Hepatocyte (in vitro differentiated cells): ENCODE results near the gene EIF4H.

Experiments used
- EZH2 ChIP-seq: fragments of 200-600 bp; sonication (generic); IDR thresholded peaks from 2 replicates; pipeline ENCODE4 v1.6.1; 2016; ENCODE audit warnings: antibody characterized with exemption, mild to moderate bottlenecking, borderline replicate concordance
- TF ChIP-seq, protein P1 (sequence below): fragments of 200-600 bp; sonication (generic); IDR thresholded peaks from 2 replicates; pipeline ENCODE4 v1.5.1; 2016; ENCODE audit warnings: antibody characterized with exemption, mild to moderate bottlenecking; ENCODE audit not compliant: poor library complexity

DNA sequence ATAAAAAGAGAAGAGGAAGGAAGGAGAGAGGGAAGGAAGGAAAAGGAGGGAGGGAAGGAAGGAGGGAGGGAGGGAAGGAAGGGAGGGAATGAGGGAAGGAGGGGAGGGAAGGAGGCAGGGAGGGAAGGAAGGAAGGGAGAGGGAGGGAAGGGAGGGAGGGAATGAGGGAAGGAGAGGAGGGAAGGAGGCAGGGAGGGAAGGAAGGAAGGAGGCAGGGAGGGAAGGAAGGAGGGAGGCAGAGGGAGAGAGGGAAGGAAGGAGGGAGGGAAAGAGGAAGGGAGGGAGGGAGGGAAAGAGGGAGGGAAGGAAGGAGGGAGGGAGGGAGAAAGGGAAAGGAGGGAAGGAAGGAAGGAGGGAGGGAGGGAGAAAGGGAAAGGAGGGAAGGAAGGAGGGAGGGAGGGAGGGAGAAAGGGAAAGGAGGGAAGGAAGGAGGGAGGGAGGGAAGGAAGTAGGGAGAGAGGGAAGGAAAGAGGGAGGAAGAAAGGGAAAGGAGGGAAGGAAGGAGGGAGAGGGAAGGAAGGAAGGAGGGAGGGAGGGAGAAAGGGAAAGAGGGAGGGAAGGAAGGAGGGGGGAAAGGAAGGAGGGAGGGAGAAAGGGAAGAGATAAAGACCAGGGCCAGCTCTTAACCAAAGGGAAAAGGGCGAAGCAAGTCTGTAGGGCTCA, 29.9 kb downstream of the EIF4H start:
- TF ChIP-seq, protein P1, sequence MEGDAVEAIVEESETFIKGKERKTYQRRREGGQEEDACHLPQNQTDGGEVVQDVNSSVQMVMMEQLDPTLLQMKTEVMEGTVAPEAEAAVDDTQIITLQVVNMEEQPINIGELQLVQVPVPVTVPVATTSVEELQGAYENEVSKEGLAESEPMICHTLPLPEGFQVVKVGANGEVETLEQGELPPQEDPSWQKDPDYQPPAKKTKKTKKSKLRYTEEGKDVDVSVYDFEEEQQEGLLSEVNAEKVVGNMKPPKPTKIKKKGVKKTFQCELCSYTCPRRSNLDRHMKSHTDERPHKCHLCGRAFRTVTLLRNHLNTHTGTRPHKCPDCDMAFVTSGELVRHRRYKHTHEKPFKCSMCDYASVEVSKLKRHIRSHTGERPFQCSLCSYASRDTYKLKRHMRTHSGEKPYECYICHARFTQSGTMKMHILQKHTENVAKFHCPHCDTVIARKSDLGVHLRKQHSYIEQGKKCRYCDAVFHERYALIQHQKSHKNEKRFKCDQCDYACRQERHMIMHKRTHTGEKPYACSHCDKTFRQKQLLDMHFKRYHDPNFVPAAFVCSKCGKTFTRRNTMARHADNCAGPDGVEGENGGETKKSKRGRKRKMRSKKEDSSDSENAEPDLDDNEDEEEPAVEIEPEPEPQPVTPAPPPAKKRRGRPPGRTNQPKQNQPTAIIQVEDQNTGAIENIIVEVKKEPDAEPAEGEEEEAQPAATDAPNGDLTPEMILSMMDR = no peak
- TF ChIP-seq EZH2 = no peak
